ENCODE data around the gene GREM1.

- TF ChIP-seq TAF1 (IDR thresholded peaks at IDR 0.05; ENCODE audit: borderline replicate concordance, insufficient read depth, low read length) (no peak), POLR2AphosphoS5 (IDR thresholded peaks at IDR 0.05; ENCODE audit: low read depth, low read length) (no peak)
Observed at GRCh38 chr15:32691689-32692038, 26.1 kb upstream of the GREM1 start.
